GM03348 (cell line): ENCODE data around the gene SVOPL.

Experiments used
- DNase-seq: peaks from one replicate; pipeline ENCODE4 v3.0.0; 2012; ENCODE audit warnings: low spot score

The SVOPL gene

GRCh38 chr7:138607216-138608126 lies 93.7 kb downstream of the SVOPL start:
- no peak for DNase-seq

- DNase-seq: no peak
These were observed 94.9 kb downstream of the SVOPL start for GRCh38 chr7:138606236-138606635.

GRCh38 chr7:138603549-138604318 lies 97.4 kb downstream of the SVOPL start:
- no peak for DNase-seq

- no peak for DNase-seq
These were observed 98.7 kb downstream of the SVOPL start for GRCh38 chr7:138602451-138602850.

GRCh38 chr7:138595454-138595853 lies 105.7 kb downstream of the SVOPL start:
- no peak for DNase-seq

GRCh38 chr7:138590154-138590553 lies 111.0 kb downstream of the SVOPL start:
- no peak for DNase-seq

- no peak for DNase-seq
These were observed 112.2 kb downstream of the SVOPL start for GRCh38 chr7:138588986-138589385.

- no peak for DNase-seq
These were observed 113.7 kb downstream of the SVOPL start for GRCh38 chr7:138587485-138587884.

- DNase-seq: no peak
These were observed 115.7 kb downstream of the SVOPL start for GRCh38 chr7:138585283-138585993.

GRCh38 chr7:138584696-138585095 lies 116.5 kb downstream of the SVOPL start:
- peak; percentile 37 for DNase-seq

GRCh38 chr7:138584283-138584682 lies 116.9 kb downstream of the SVOPL start:
- no peak for DNase-seq

- DNase-seq: no peak
These were observed 120.1 kb downstream of the SVOPL start for GRCh38 chr7:138581065-138581464.

- no peak for DNase-seq
These were observed 121.5 kb downstream of the SVOPL start for GRCh38 chr7:138579671-138580070.

GRCh38 chr7:138579136-138579535 lies 122.0 kb downstream of the SVOPL start:
- no peak for DNase-seq

GRCh38 chr7:138575897-138576428 lies 125.2 kb downstream of the SVOPL start:
- no peak for DNase-seq

GRCh38 chr7:138573741-138574140 lies 127.4 kb downstream of the SVOPL start:
- DNase-seq: no peak

GRCh38 chr7:138570715-138571114 lies 130.4 kb downstream of the SVOPL start:
- DNase-seq: no peak

GRCh38 chr7:138569418-138569817 lies 131.7 kb downstream of the SVOPL start:
- no peak for DNase-seq

- no peak for DNase-seq
These were observed 132.5 kb downstream of the SVOPL start for GRCh38 chr7:138568655-138569054.

- no peak for DNase-seq
These were observed 135.6 kb downstream of the SVOPL start for GRCh38 chr7:138565451-138566114.

GRCh38 chr7:138565071-138565450 lies 136.1 kb downstream of the SVOPL start:
- DNase-seq: no peak

- no peak for DNase-seq
These were observed 136.8 kb downstream of the SVOPL start for GRCh38 chr7:138564365-138564764.
